Calu3 (cell line): ENCODE results near the gene NPFFR2. TPM values are rescaled to one million over a fixed set of nuclear protein-coding genes. Genes with fewer than 3 reads are reported as not detected.
"Not testable (repeated sequence)": the region's sequence is repeated elsewhere in the genome, so short reads cannot be mapped to it uniquely, and the experiment has no call there.

ENCODE experiments used
- BruUV-seq: library from RNA; stranded (reverse); fragments of 400-500 nt; replicated peaks from 2 replicates; lab custom pipeline; 2021; lab: Mats Ljungman, UMichigan
- CTCF ChIA-PET: fragments of 300-600 bp; sonication (Branson Sonifier 250); formaldehyde crosslinking; loops from one replicate; lab custom pipeline; 2022; ENCODE audit warnings: antibody characterized with exemption; lab: Charles Lee
- DNase-seq: peaks from one replicate; pipeline ENCODE4 v3.0.0; 2022
- H3K27ac Mint-ChIP-seq: one replicate; pipeline ENCODE4 v1.8.0; 2022; ENCODE audit warnings: mixed read lengths; ENCODE audit not compliant: unreplicated experiment
- H3K27me3 Mint-ChIP-seq: one replicate; pipeline ENCODE4 v1.8.0; 2022; ENCODE audit warnings: mixed read lengths; ENCODE audit not compliant: unreplicated experiment
- H3K36me3 Mint-ChIP-seq: one replicate; pipeline ENCODE4 v1.8.0; 2022; ENCODE audit warnings: mild to moderate bottlenecking, moderate library complexity, mixed read lengths; ENCODE audit not compliant: insufficient read depth, unreplicated experiment
- H3K4me1 Mint-ChIP-seq: one replicate; pipeline ENCODE4 v1.8.0; 2022; ENCODE audit warnings: mild to moderate bottlenecking, low read depth, mixed read lengths; ENCODE audit not compliant: unreplicated experiment
- H3K4me3 Mint-ChIP-seq: one replicate; pipeline ENCODE4 v1.8.0; 2022; ENCODE audit warnings: mild to moderate bottlenecking, low read depth, moderate library complexity, mixed read lengths; ENCODE audit not compliant: unreplicated experiment
- H3K9me3 Mint-ChIP-seq: one replicate; pipeline ENCODE4 v1.8.0; 2022; ENCODE audit warnings: low read depth, mixed read lengths; ENCODE audit not compliant: unreplicated experiment
- intact Hi-C: fragments of 100-400 bp; cut with micrococcal nuclease; formaldehyde crosslinking; loops from one replicate; pipeline ENCODE4 v1.10.0; 2022; ENCODE audit not compliant: unreplicated experiment
- total RNA-seq: library from RNA; stranded (reverse); gene quantifications from 2 replicates; pipeline ENCODE4 v1.2.3, GENCODE V29; 2022
- TF ChIP-seq, protein P1 (sequence below): fragments of 200-600 bp; IDR thresholded peaks from one replicate; pipeline ENCODE4 v1.8.0; 2022; ENCODE audit warnings: antibody characterized with exemption; ENCODE audit not compliant: unreplicated experiment

Gene NPFFR2
- total RNA-seq, 1 experiment from 2014 or later = 0.78 TPM

DNA sequence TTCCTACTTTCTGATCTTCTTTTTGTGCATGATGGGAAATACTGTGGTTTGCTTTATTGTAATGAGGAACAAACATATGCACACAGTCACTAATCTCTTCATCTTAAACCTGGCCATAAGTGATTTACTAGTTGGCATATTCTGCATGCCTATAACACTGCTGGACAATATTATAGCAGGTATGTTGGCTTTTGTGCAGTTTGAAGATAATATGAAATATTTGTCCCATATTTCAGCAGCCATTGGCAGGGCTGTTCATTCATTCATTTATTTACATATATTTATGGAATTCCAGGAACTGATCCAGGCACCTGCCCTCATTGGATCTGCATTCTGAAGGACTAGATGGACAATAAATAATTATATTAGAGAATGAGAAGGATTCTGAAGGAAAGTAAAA lies 96.9 kb downstream of the NPFFR2 start:
- BruUV-seq = no TSS peak
- H3K4me1 Mint-ChIP-seq = no peaks in the 10 kb centered on the region
- no peaks in the 10 kb centered on the region for H3K36me3 Mint-ChIP-seq
- DNase-seq = no peak
- H3K27ac Mint-ChIP-seq = no peak overlapping the region
- H3K27me3 Mint-ChIP-seq = no peaks in the 10 kb centered on the region
- intact Hi-C loops = no loop called here
- CTCF ChIA-PET = no interaction called here
- H3K9me3 Mint-ChIP-seq = no peaks in the 10 kb centered on the region
- TF ChIP-seq, protein P1, sequence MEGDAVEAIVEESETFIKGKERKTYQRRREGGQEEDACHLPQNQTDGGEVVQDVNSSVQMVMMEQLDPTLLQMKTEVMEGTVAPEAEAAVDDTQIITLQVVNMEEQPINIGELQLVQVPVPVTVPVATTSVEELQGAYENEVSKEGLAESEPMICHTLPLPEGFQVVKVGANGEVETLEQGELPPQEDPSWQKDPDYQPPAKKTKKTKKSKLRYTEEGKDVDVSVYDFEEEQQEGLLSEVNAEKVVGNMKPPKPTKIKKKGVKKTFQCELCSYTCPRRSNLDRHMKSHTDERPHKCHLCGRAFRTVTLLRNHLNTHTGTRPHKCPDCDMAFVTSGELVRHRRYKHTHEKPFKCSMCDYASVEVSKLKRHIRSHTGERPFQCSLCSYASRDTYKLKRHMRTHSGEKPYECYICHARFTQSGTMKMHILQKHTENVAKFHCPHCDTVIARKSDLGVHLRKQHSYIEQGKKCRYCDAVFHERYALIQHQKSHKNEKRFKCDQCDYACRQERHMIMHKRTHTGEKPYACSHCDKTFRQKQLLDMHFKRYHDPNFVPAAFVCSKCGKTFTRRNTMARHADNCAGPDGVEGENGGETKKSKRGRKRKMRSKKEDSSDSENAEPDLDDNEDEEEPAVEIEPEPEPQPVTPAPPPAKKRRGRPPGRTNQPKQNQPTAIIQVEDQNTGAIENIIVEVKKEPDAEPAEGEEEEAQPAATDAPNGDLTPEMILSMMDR = no peak
- no peak overlapping the region for H3K4me3 Mint-ChIP-seq

DNA sequence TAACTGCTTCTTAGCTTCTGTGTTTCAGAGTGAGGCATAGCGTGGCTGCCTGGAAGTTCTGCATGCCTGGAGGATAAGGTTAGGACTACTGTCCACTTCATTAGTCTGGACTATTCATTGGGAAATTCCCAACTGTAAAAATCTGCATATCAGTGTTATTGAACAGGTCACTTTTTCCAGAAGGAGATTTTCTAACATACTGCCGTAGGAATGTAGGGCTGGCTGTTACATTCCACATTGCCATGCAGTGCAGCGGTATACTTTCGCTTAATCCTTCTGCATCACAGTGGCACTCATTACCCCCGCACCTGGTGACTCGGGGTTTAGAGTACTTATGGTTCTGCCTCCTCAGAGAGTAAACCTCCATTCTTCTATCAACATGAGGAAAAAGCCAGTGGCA lies 104.6 kb downstream of the NPFFR2 start:
- CTCF ChIA-PET = no interaction called here

DNA sequence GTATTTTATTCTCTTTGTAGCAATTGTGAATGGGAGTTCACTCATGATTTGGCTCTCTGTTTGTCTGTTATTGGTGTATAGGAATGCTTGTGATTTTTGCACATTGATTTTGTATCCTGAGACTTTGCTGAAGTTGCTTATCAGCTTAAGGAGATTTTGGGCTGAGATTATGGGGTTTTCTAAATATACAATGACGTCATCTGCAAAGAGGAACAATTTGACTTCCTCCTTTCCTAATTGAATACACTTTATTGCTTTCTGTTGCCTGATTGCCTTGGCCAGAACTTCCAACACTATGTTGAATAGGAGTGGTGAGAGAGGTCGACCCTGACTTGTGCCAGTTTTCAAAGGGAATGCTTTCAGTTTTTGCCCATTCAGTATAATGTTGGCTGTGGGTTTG lies 108.2 kb downstream of the NPFFR2 start:
- CTCF ChIA-PET, intact Hi-C loops, H3K27me3 Mint-ChIP-seq, H3K27ac Mint-ChIP-seq, H3K9me3 Mint-ChIP-seq, DNase-seq, H3K4me3 Mint-ChIP-seq, H3K4me1 Mint-ChIP-seq, H3K36me3 Mint-ChIP-seq, BruUV-seq: not testable (repeated sequence)

More for the DNA sequence above, 104.6 kb downstream of the NPFFR2 start:
- Mint-ChIP-seq H3K4me3 (no peak overlapping the region), H3K27me3 (no peaks in the 10 kb centered on the region), H3K27ac (no peak overlapping the region), H3K4me1 (no peaks in the 10 kb centered on the region), H3K36me3 (no peaks in the 10 kb centered on the region), H3K9me3 (peaks cover 4% of the 10 kb centered on the region)
- DNase-seq = no peak
- TF ChIP-seq, protein P1 = no peak
- intact Hi-C loops = no loop called here
- no TSS peak for BruUV-seq

DNA sequence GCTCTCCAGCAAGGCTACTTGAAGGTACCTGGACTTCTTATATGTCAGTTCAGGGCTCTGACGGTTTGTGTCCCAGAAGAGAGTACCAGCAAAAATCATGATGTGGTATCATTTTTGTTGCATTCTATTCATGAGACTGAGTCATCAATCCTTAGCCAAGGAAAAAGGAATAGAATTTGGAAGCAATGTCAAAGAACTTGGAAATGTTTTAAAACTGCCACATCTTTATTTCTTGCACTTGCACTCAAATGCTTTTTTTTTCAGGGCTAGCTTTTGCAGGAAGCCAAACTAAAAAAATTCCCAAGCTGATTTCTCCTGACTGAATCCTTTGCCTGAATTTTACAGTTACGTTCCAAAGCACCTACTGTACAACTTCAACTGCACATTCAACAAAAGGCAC lies 112.4 kb downstream of the NPFFR2 start:
- H3K4me1 Mint-ChIP-seq = no peaks in the 10 kb centered on the region
- CTCF ChIA-PET = no interaction called here
- intact Hi-C loops = no loop called here
- DNase-seq = no peak
- H3K36me3 Mint-ChIP-seq = no peaks in the 10 kb centered on the region
- H3K9me3 Mint-ChIP-seq = peaks cover 9% of the 10 kb centered on the region
- BruUV-seq = no TSS peak
- no peak overlapping the region for H3K27ac Mint-ChIP-seq
- no peaks in the 10 kb centered on the region for H3K27me3 Mint-ChIP-seq
- TF ChIP-seq, protein P1 = no peak
- no peak overlapping the region for H3K4me3 Mint-ChIP-seq

DNA sequence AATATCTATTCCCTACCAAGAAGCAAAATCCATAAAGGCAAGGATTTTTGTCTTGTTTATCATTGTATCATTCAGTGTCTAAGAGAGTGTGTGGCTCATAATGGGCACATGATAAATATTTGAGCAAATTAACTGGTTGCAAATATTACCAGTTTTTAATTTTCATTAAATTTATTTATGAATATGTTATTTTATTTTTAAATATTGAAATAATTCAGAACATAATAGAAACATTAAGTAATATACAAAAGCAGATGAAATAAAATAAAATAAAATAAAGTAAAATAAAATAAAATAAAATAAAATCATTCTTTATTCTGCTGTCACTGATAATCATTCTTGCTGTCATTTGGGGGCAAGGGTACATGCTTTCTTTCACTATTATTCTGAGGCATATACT lies 120.9 kb downstream of the NPFFR2 start:
- BruUV-seq = no TSS peak
- no peaks in the 10 kb centered on the region for H3K27me3 Mint-ChIP-seq
- H3K4me3 Mint-ChIP-seq = no peak overlapping the region
- no peak overlapping the region for H3K27ac Mint-ChIP-seq
- DNase-seq = no peak
- CTCF ChIA-PET = no interaction called here
- H3K4me1 Mint-ChIP-seq = no peaks in the 10 kb centered on the region
- TF ChIP-seq, protein P1 = no peak
- no peaks in the 10 kb centered on the region for H3K36me3 Mint-ChIP-seq
- H3K9me3 Mint-ChIP-seq = peaks cover 4% of the 10 kb centered on the region
- intact Hi-C loops = no loop called here

DNA sequence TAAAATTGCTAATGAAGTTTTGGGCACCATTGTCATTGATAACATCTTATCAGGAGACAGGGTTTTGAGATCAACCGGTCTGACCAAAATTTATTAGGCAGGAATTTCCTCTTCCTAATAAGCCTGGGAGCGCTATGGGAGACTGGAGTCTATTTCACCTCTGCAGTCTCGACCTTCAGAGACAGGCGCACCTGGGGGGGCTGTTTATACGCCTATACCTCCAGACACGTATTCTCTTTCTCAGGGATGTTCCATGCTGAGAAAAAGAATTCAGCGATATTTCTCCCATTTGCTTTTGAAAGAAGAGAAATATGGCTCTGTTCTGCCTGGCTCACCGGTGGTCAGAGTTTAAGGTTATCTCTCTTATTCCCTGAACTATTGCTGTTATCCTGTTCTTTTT lies 121.8 kb downstream of the NPFFR2 start:
- CTCF ChIA-PET, DNase-seq, BruUV-seq, H3K4me1 Mint-ChIP-seq, H3K27ac Mint-ChIP-seq, H3K27me3 Mint-ChIP-seq, H3K36me3 Mint-ChIP-seq, H3K9me3 Mint-ChIP-seq, intact Hi-C loops, H3K4me3 Mint-ChIP-seq: not testable (repeated sequence)

DNA sequence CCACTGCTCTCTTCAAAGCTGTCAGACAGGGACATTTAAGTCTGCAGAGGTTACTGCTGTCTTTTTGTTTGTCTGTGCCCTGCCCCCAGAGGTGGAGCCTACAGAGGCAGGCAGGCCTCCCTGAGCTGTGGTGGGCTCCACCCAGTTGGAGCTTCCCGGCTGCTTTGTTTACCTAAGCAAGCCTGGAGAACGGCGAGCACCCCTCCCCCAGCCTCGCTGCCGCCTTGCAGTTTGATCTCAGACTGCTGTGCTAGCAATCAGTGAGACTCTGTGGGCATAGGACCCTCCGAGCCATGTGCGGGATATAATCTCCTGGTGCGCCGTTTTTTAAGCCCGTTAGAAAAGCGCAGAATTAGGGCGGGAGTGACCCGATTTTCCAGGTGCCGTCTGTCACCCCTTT lies 137.5 kb downstream of the NPFFR2 start:
- not testable (repeated sequence) for H3K36me3 Mint-ChIP-seq

More for the DNA sequence above, 137.5 kb downstream of the NPFFR2 start:
- H3K27me3 Mint-ChIP-seq, H3K4me1 Mint-ChIP-seq, H3K4me3 Mint-ChIP-seq, intact Hi-C loops, BruUV-seq, H3K9me3 Mint-ChIP-seq, DNase-seq, H3K27ac Mint-ChIP-seq, CTCF ChIA-PET: not testable (repeated sequence)
